ENCODE results near the gene HCRT. TPM values are rescaled to one million over a fixed set of nuclear protein-coding genes. Genes with fewer than 3 reads are reported as not detected.

Gene HCRT
- total and polyA plus RNA-seq, 2 of the 8 experiments (the other 6 are each of a cell fraction or from before 2014, with no cell fraction given): not detected

- no peak overlapping the region for H2BK5ac ChIP-seq (ENCODE audit: low read depth, low read length)
- no peak overlapping the region for H3K4me3 ChIP-seq (ENCODE audit: extremely low read depth in 1 of 4, insufficient read depth in 2 of 4, low read depth in 3 of 4, low read length in 4 of 4)
- no peaks in the 10 kb centered on the region for H3K36me3 ChIP-seq (ENCODE audit: control insufficient read depth in 2 of 4, insufficient read depth in 4 of 4, low read length in 3 of 4)
- peaks cover 12% of the 10 kb centered on the region; the same call in 1 of the 2 replicates for H3K23me2 ChIP-seq (ENCODE audit: low read depth, low read length)
- H3K79me1 ChIP-seq (ENCODE audit: low read depth, low read length): no peaks in the 10 kb centered on the region
- no peak overlapping the region for H2BK120ac ChIP-seq (replicated peaks; ENCODE audit: low read depth, low read length)
- H3K27ac ChIP-seq (ENCODE audit: low read depth, low read length): no peak overlapping the region
- H3K14ac ChIP-seq (ENCODE audit: insufficient read length): no peak overlapping the region
- ChIA-PET POLR2A (ENCODE audit: partially characterized antibody) (no interaction called here), CTCF (ENCODE audit: partially characterized antibody) (interaction anchor here (1.0 to 4.9 kb wide), 6 partner anchors 15 to 225 kb away, joined by 3 to 34 read pairs (median 5); partner anchors contain the start of gene KAT2A)
- H3K18ac ChIP-seq (ENCODE audit: extremely low read depth, low read length): no peak overlapping the region
- no peak overlapping the region for H4K8ac ChIP-seq (ENCODE audit: extremely low read depth, insufficient read depth, low read length)
- no peak overlapping the region for H3K4me2 ChIP-seq (ENCODE audit: insufficient read depth in 1 of 2, low read depth in 2 of 2, low read length in 2 of 2)
- FAIRE-seq: no peak
- H3K9ac ChIP-seq (replicated peaks in 1 of 4; ENCODE audit: extremely low read depth in 1 of 4, low read depth in 3 of 4, low read length in 3 of 4): no peak overlapping the region; a peak in 2 of 7 replicates
- no peak overlapping the region for H2BK12ac ChIP-seq (ENCODE audit: low read depth, low read length)
- DNase-seq (ENCODE audit: low read depth in 1 of 2, low spot score in 2 of 2): no peak
- no peak overlapping the region for H2AFZ ChIP-seq (ENCODE audit: low read length)
- H3K4ac ChIP-seq (replicated peaks; ENCODE audit: insufficient read length, low read depth, low read length): no peak overlapping the region
- H2BK15ac ChIP-seq (ENCODE audit: low read length): no peak overlapping the region
- H2AK5ac ChIP-seq (ENCODE audit: low read depth, low read length): no peak overlapping the region
- WGBS, 2 experiments (ENCODE audit: extremely low coverage in 1 of 2, insufficient coverage in 1 of 2, insufficient read length in 1 of 2, insufficient replicate concordance in 2 of 2, low coverage in 1 of 2, low lambda C conversion rate in 2 of 2, missing lambda C conversion rate in 1 of 2): 90% methylated on average over 14 of the region's 14 CpGs; no CpG with 5 or more reads in 1 of the 2 experiments
- no peaks in the 10 kb centered on the region for H3K9me3 ChIP-seq (ENCODE audit: insufficient read depth in 2 of 2, low read depth in 1 of 2, low read length in 1 of 2)
- H2BK20ac ChIP-seq (ENCODE audit: low read length): no peak overlapping the region
- H3K79me2 ChIP-seq (ENCODE audit: control insufficient read depth in 1 of 2, insufficient read depth in 2 of 2, low read length in 2 of 2): no peaks in the 10 kb centered on the region
- no peak overlapping the region for H3K23ac ChIP-seq (ENCODE audit: insufficient read length)
- peaks cover 0 to 1% of the 10 kb centered on the region in 2 experiments for H4K20me1 ChIP-seq (replicated peaks in 1 of 2; ENCODE audit: control insufficient read depth in 1 of 2, insufficient read depth in 2 of 2, low read length in 2 of 2)
- H3K27me3 ChIP-seq (replicated peaks in 1 of 4; ENCODE audit: control insufficient read depth in 3 of 4, extremely low read depth in 1 of 4, insufficient read depth in 3 of 4, low read length in 3 of 4): peaks cover 7 to 39% (median 27%) of the 10 kb centered on the region in 4 experiments
- no peak overlapping the region for H4K5ac ChIP-seq (ENCODE audit: insufficient read length, low read depth, low read length)
- H3K56ac ChIP-seq (replicated peaks; ENCODE audit: insufficient read length, low read depth, low read length): no peak overlapping the region
- H4K91ac ChIP-seq (replicated peaks; ENCODE audit: insufficient read length, low read length): no peak overlapping the region
- peaks cover 0 to 13% (median 7%) of the 10 kb centered on the region in 4 experiments; a peak in 5 of 7 replicates for H3K4me1 ChIP-seq (replicated peaks in 1 of 4; ENCODE audit: control insufficient read depth in 3 of 4, insufficient read depth in 4 of 4, low read length in 3 of 4)
- TF ChIP-seq KDM4A (IDR thresholded peaks at IDR 0.05; ENCODE audit: low read depth, low read length, severe bottlenecking) (no peak), BCL11A (IDR thresholded peaks at IDR 0.05; ENCODE audit: low read depth in 2 of 2, low read length in 2 of 2) (no peak), POU5F1 (IDR thresholded peaks at IDR 0.05; ENCODE audit: low read depth, low read length) (no peak), GTF2F1 (IDR thresholded peaks at IDR 0.05; ENCODE audit: borderline replicate concordance, low read depth, low read length) (no peak), CBX5 (IDR thresholded peaks at IDR 0.05; ENCODE audit: low read depth, low read length) (no peak), CEBPB (IDR thresholded peaks at IDR 0.05; ENCODE audit: low read depth, low read length) (no peak), PHF8 (conservative IDR thresholded peaks at IDR 0.05; ENCODE audit: low read depth, low read length) (no peak), USF2 (IDR thresholded peaks at IDR 0.05; ENCODE audit: low read length) (no peak), NRF1 (IDR thresholded peaks at IDR 0.05; ENCODE audit: low read depth, low read length) (no peak), CHD2 (IDR thresholded peaks at IDR 0.05; ENCODE audit: low read length) (no peak), SUZ12 (IDR thresholded peaks at IDR 0.05; ENCODE audit: low read length) (no peak), RNF2 (IDR thresholded peaks at IDR 0.05; ENCODE audit: borderline replicate concordance, low read depth, low read length, missing control alignments, poor library complexity, severe bottlenecking) (no peak), TAF7 (optimal IDR thresholded peaks at IDR 0.05; ENCODE audit: borderline replicate concordance, low read depth, low read length) (no peak)
Observed at GRCh38 chr17:42178817-42179216, 6.4 kb downstream of the HCRT start.

Measured in H1 (cell line).